Sigmoid colon (tissue), 4 donors: ENCODE measurements around the gene AGBL5.
"Not testable (repeated sequence)": the region's sequence is repeated elsewhere in the genome, so short reads cannot be mapped to it uniquely, and the experiment has no call there.

Experiments used
- EP300 ChIP-seq, 4 donors: sonication (generic); formaldehyde crosslinking; IDR thresholded peaks; one replicate each; pipeline ENCODE4 v1.6.1; 2017; ENCODE audit warnings: antibody characterized with exemption in 4 of 4
- POLR2A ChIP-seq, 2 donors: fragments of 450-650 bp; IDR thresholded peaks; one replicate each; pipeline ENCODE4 v1.6.1; 2016; ENCODE audit warnings: antibody characterized with exemption in 2 of 2, mild to moderate bottlenecking in 2 of 2, moderate library complexity in 2 of 2
- POLR2AphosphoS5 ChIP-seq, 4 donors: sonication (generic); formaldehyde crosslinking; IDR thresholded peaks; one replicate each; pipeline ENCODE4 v1.6.1; 2017; ENCODE audit warnings: antibody characterized with exemption in 4 of 4
- TF ChIP-seq, protein P1 (sequence below), 4 experiments: fragments of 450-650 bp in 3 of 4; fragments of 200-600 bp in 1 of 4; IDR thresholded peaks; one replicate each; pipeline ENCODE4 v1.5.1; 2016 to 2019; ENCODE audit warnings: antibody characterized with exemption in 4 of 4, mild to moderate bottlenecking in 3 of 4, moderate library complexity in 2 of 4

DNA sequence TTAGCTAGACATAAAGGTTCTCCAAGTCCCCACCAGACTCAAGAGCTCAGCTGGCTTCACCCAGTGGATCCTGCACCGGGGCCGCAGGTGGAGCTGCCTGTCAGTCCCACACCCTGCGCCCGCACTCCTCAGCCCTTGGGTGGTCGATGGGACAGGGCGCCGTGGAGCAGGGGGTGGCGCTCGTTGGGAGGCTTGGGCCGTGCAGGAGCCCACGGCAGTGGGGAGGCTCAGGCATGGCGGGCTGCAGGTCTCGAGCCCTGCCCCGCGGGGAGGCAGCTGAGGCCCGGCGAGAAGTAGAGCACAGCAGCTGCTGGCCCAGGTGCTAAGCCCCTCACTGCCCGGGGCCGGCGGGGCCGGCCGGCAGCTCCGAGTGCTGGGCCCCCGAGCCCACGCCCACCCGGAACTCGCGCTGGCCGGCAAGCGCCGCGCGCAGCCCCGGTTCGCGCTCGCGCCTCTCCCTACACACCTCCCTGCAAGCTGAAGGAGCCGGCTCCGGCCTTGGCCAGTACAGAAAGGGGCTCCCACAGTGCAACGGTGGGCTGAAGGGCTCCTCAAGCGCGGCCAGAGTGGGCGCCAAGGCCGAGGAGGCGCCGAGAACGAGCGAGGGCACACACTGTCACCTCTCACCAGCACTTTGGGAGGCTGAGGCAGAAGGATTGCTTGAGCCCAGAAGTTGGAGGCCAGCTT lies 60.1 kb downstream of the AGBL5 start:
- TF ChIP-seq, protein P1, sequence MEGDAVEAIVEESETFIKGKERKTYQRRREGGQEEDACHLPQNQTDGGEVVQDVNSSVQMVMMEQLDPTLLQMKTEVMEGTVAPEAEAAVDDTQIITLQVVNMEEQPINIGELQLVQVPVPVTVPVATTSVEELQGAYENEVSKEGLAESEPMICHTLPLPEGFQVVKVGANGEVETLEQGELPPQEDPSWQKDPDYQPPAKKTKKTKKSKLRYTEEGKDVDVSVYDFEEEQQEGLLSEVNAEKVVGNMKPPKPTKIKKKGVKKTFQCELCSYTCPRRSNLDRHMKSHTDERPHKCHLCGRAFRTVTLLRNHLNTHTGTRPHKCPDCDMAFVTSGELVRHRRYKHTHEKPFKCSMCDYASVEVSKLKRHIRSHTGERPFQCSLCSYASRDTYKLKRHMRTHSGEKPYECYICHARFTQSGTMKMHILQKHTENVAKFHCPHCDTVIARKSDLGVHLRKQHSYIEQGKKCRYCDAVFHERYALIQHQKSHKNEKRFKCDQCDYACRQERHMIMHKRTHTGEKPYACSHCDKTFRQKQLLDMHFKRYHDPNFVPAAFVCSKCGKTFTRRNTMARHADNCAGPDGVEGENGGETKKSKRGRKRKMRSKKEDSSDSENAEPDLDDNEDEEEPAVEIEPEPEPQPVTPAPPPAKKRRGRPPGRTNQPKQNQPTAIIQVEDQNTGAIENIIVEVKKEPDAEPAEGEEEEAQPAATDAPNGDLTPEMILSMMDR (IDR thresholded peaks at IDR 0.05): not testable (repeated sequence)
- TF ChIP-seq POLR2AphosphoS5, EP300, POLR2A (IDR thresholded peaks at IDR 0.05): not testable (repeated sequence)
